Gastrocnemius medialis (tissue), 4 donors: Measurements from ENCODE around the gene NDRG2.

Experiments used
- CTCF ChIP-seq, 5 experiments: fragments of 450-650 bp in 3 of 5; fragments of 200-600 bp in 2 of 5; sonication (generic) in 2 of 5; IDR thresholded peaks in 4 of 5; conservative IDR thresholded peaks in 1 of 5; 1 replicate in 4 of 5; 2 replicates in 1 of 5; pipeline ENCODE4 v1.5.1; 2016 to 2019; ENCODE audit warnings: antibody characterized with exemption in 5 of 5, mild to moderate bottlenecking in 3 of 5, moderate library complexity in 3 of 5
- POLR2A ChIP-seq, 2 donors: fragments of 450-650 bp; IDR thresholded peaks; one replicate each; pipeline ENCODE4 v1.6.1; 2017; ENCODE audit warnings: antibody characterized with exemption in 2 of 2, mild to moderate bottlenecking in 2 of 2, moderate library complexity in 2 of 2

GRCh38 chr14:21070610-21071224 lies 45.9 kb upstream of the NDRG2 start:
- no peak for TF ChIP-seq POLR2A (IDR thresholded peaks at IDR 0.05)
- no peak for TF ChIP-seq CTCF (IDR thresholded peaks at IDR 0.05 in 4 of 5, conservative IDR thresholded peaks at IDR 0.05 in 1 of 5)
